NCI-H2227 (cell line): Measurements from ENCODE around the gene ARHGEF39.
A peak's percentile ranks its signal among the peaks of the same experiment; 100 is the strongest.
"Not testable (repeated sequence)": the region's sequence is repeated elsewhere in the genome, so short reads cannot be mapped to it uniquely, and the experiment has no call there.

Source experiments
- DNase-seq: peaks from one replicate; lab custom pipeline; 2025; ENCODE audit not compliant: unreplicated experiment; lab: John Stamatoyannopoulos, UW

ARHGEF39 gene

DNA sequence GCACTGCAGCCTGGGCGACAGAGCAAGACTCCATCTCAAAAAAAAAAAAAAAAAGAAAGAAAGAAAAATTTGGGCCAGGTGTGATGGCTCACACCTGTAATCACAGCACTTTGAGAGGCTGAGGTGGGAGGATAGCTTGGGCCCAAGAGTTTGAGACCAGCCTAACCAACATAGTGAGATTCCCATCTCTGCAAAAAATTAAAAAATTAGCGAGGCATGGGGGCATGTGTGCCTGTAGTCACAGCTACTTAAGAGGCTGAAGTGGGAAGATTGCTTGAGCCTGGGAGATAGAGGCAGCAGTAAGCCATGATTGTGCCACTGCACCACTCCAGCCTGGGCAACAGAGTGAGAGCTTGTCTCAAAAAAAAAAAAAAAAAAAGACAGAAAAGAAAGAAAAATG is 11.4 kb downstream of the ARHGEF39 start:
- DNase-seq, result no peak

DNA sequence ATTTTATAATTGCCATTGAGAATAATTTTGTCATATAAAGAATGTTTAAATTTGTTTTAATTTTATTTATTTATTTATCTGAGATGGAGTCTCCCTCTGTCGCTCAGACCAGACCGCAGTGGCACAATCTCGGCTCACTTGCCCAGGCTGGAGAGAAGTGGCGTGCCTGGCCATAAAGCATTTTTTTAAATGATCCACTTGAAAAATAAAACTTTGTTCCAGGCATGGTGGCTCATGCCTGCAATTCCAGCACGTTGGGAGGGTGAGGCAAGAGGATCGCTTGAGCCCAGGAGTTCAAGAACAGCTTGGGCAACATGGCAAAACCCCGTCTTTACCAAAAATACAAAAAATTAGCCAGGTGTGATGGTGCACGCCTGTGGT is 12.2 kb downstream of the ARHGEF39 start:
- DNase-seq, result no peak

DNA sequence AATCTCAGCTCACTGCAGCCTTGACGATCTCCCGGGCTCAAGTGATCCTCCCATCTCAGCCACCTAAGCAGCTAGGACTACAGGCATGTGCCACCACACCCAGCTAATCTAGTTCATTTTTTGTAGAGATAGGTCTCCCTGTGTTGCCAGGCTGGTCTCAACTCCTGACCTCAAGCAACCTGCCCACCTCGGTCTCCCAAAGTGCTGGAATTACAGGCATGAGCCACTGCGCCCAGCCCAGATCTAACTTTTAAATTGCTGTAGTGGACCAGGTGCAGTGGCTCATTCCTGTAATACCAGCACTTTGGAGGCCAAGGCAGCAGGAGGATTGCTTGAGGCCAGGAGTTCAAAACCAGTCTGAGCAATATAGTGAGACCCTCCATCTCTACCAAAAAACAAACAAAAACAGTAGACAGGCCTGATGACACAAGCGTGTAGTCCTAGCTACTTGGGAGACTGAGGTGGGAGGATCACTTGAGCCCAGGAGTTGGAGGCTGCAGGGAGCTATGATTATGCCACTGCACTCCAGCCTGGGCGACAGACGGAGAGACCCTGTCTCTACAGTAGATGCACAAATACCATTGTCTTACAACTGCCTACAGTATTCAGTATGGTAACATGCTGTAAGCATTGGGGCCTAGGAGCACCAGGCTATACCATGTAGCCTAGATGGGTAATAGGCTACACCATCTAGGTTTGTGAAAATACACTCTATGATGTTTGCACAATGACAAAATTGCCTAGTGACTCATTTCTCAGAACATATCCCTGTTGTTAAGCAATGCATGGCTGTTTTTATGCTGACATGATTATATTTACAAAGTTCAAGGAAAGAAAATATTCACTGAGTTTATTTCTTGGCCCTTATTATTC is 12.8 kb downstream of the ARHGEF39 start:
- no peak for DNase-seq

DNA sequence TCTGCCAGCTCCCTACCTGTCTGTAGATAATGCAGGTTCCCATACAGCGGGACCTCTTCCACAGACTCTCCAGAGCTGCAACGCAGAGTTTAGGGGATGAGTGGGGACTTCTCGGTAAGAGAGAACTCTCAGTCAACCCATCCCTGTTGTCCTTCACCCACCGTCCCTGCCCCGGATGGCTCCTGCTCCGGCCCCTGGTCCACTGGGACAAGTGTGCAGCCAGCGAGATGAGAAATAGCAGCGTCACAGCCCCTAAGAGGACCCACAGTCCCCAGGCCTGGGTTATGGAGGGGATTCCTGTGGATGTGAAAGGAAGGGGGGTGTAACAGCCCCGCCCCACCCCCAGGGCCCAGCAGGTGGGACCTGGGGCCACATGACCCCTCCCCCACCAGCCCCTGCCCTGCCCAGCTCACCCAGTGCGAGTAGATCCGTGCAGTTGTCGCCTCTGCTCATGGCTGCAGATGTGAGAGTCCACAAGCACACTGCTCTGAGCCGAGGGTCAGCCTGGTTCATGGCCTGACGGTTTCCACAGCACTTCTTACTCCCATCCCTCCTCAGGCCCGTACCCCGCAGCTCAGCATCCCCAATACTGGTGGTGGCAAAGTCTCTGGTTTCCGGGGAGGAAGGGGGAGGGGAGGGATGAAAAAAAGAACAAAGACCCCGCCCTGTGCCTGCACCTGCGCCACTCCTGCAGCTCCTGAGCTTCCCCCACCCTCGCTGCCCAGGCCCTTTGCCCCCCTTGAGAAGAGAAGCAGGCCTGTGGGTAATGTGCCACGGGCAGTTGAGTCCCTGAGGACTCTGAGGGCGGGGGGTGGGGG is 14.4 kb downstream of the ARHGEF39 start, which contains the start of gene SIT1:
Gene SIT1 (minus strand): TSS at position 591 of the 818 bp plus-strand sequence. CDS start 78 bp downstream, at position 513.
- DNase-seq, result peak; percentile 12

GRCh38 chr9:35649431-35650340 is 15.3 kb downstream of the ARHGEF39 start:
- DNase-seq, result no peak

DNA sequence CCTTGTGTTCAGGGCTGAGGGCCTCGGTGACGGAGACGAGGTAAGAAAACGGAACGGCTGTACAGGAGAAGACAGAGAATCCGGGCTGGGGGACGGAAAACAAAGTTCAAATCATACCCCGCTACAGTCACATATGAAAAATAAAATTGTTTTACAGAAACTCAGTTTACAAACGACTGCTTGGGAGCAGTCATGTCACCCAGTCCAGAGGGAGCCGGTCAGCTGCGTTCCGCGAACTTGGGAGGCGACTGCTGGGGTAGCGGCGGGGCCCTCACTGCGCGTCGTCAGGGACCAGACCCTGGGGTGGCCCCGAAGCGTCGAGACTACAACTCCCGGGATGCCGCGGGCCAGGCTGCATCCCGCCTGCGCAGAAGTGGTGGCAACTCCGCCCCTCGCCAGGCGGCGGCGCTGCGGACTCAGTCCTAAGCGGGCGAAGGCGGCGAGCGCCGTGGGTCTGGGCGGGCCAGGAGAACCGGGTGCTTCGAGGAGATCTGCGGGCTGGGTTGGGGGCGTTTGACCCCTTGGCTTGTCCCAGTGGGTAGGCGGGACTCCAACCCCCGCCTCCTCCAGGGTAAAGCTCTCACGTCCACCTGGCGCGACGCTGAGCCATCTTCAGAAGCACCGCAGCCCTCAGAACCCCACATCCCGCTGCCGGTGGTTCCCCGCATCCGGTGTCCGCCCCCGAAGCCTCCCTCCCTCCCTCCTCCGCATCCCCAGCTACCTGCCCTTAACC is 18.3 kb downstream of the ARHGEF39 start:
- peak; percentile 91 for DNase-seq

DNA sequence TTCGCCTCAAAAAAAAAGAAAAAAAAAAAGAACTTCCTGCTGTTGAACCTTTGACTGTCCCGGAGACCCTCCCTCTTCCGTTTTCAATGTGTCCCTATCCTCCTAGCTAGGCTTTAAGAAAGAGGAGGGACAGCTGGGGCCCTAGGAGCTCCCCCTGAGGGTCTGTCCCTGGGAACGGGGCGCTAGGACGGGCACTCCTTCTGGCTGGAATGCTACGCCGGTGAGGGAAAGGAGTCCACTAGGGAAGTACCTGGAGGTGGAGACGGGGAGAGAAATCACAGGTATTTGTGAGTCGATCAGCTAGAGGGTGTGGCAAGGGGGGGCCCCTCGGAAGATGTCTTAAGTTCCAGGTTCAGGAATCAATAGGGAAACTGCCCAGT is 18.9 kb downstream of the ARHGEF39 start:
- DNase-seq, result peak; percentile 51

DNA sequence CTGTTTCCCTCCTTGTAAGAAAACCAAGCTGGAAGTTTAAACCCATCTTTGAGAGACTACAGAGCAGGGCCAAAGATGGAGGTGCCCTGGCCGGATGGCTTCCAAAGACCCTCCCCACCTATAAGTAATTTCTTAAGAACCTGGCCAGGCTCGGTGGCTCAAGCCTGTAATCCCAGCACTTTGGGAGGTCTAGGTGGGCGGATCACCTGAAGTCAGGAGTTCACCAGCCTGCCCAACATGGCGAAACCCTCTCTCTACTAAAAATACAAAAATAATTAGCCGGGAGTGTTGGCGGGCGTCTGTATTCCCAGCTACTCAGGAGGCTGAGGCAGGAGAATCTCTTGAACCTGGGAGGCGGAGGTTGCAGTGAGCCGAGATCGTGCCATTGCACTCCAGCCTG is 19.3 kb downstream of the ARHGEF39 start:
- DNase-seq, result not testable (repeated sequence)

- DNase-seq, result no peak
These were observed 21.9 kb downstream of the ARHGEF39 start for GRCh38 chr9:35643046-35643445.

DNA sequence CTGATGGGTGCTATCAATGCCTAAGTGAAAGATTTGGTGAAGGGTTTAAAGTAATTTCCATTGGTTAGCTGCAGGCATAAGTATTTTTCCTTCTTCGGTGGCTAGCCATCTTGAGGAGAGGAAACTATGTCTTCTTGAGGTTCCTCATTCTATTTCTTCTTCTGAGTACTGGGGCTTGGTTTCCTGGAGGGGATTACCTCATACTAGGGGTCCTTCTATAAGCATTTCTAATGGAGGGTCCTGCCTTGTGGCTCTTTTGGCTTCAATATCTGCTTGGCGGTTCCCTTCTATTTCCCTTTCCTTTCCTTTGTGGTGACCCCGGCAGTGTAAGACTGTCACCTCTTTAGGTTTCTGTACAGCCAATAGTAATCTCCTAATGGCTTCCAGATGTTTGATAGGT is 23.5 kb downstream of the ARHGEF39 start:
- not testable (repeated sequence) for DNase-seq

DNA sequence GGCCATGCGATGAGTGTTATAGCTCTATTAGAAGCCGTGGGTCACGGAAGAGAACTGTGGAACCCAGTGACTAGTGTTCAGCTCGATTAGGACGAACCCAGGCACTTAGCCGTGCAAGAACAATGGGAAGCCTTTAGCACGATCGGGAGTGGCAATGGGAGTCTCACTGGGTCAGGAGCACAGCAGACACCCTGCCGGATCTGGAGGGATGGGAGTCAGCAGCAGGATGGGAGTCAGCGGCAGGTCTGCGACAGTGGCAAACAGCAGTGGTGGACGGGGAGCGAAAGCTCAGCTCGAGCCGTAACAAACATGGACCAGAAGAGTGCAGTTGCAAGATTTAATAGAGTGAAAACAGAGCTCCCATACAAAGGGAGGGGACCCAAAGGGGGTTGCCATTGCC is 24.6 kb downstream of the ARHGEF39 start:
- not testable (repeated sequence) for DNase-seq

DNA sequence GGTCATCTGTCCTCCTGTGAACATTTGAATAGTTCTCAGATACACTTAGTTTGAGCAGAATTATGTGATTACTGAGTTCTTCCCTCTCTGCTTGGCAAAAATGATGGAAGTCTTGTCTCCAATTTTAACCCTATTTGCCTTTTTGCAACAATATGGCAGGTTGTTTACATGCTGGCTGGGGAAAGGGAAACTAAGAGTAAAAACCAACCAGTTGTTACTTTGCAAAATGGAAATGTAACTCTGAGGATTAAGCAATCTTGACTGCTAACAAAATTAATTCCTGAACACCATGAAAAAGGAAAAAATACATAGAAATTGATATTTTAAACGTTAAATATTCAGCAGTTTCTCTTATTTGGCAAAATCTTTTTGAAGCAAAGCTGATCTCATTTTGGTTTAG is 25.4 kb downstream of the ARHGEF39 start:
- DNase-seq, result no peak

- not testable (repeated sequence) for DNase-seq
These were observed 25.8 kb downstream of the ARHGEF39 start for GRCh38 chr9:35639225-35639624.

GRCh38 chr9:35638751-35639150 is 26.2 kb downstream of the ARHGEF39 start:
- DNase-seq, result not testable (repeated sequence)

DNA sequence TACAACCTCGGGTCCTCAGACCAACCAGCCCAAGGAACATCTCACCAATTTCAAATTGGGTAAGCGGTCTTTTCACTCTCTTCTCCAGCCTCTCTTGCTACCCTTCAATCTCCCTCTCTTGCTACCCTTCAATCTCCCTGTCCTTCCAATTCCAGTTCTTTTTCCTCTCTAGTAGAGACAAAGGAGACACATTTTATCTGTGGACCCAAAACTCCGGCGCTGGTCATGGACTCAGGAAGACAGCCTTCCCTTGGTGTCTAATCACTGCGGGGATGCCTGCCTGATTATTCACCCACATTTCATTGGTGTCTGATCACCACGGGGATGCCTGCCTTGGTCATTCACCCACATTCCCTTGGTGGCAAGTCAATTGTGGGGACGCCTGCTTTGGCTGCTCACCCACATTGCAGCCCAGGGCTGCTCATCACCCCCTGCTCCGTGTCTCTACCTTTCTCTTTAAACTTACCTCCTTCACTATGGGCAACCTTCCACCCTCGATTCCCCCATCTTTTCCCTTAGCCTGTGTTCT is 27.5 kb downstream of the ARHGEF39 start:
- not testable (repeated sequence) for DNase-seq

DNA sequence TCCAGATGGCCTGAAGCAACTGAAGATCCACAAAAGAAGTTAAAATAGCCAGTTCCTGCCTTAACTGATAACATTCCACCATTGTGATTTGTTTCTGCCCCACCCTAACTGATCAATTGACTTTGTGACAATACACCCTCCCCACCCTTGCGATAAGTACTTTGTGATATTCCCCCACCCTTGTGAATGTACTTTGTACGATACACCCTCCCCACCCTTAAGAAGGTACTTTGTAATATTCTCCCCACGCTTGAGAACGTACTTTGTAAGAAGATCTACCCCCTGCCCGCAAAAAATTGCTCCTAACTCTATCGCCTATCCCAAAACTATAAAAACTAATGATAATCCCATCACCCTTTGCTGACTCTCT is 28.1 kb downstream of the ARHGEF39 start:
- not testable (repeated sequence) for DNase-seq

GRCh38 chr9:35636135-35636876 is 28.7 kb downstream of the ARHGEF39 start:
- DNase-seq, result no peak

DNA sequence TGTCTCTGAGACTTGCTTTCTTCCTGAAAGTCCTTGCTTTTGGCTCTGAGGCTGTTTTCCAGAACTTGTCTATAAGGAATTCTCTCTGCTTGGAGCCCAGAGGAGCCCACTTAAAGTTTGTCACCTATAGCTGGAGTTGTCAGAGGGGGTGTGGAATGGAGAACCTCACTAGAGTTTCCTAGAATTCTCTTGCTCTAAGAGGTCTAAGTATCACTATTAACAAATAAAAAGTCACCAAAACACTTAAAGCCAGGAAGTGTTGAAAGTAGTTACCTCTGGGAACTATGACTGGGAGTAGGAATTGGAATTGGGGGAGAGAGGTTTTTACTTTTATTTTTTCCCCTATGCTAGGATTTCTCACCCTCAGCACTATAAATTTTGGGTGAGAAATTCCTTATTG is 29.3 kb downstream of the ARHGEF39 start:
- no peak for DNase-seq

DNA sequence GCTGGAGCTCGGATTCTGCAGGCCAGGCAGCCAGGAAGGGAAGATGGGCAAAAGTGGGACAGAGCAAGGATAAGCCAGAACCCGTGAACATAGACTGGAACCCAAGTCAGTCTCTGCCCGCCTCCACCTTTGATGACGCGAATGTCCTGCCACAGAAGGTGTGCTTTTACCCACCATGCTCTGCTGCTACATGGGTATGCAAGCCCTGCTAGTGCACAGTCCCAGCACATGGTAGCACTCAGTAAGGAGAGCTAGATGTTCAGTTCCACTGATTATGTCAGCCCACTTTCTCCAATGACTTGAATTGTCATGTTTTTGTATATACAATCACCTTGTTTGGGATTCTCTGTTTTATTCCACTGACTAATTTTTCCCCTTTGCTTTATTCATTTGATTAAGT is 35.4 kb downstream of the ARHGEF39 start:
- DNase-seq, result no peak
